GM18951 (cell line): ENCODE measurements around the gene APOA1.

Experiments
- POLR2A ChIP-seq: IDR thresholded peaks from 4 replicates; pipeline ENCODE4 v1.6.1; 2011; ENCODE audit warnings: mild to moderate bottlenecking; ENCODE audit not compliant: insufficient read length, insufficient read depth; ENCODE audit errors: extremely low read depth
- in situ Hi-C: fragments of 300-500 bp; cut with MboI; formaldehyde crosslinking; loops from one replicate; pipeline ENCODE4 v1.12.0; 2022; ENCODE audit warnings: low sequenced_read_pairs, mixed read lengths, inconsistent platforms; ENCODE audit not compliant: unreplicated experiment

APOA1 gene

GRCh38 chr11:116837231-116838091, at the start of gene APOA1:
TSS of gene APOA1 (minus strand) at chr11:116837622. CDS start at chr11:116837387, 235 bp downstream.
- no peak for TF ChIP-seq POLR2A
- in situ Hi-C loops = no loop called here

GRCh38 chr11:116885951-116886655, 48.7 kb upstream of the APOA1 start:
- in situ Hi-C loops = loop anchor here (10.0 kb wide), 1 partner anchor 219 kb away; no protein-coding TSS in a partner anchor
- no peak for TF ChIP-seq POLR2A

- TF ChIP-seq POLR2A = no peak
- in situ Hi-C loops = loop anchor here (10.0 kb wide), 1 partner anchor 222 kb away; no protein-coding TSS in a partner anchor
These were observed 45.0 kb upstream of the APOA1 start for GRCh38 chr11:116882386-116882785.

DNA sequence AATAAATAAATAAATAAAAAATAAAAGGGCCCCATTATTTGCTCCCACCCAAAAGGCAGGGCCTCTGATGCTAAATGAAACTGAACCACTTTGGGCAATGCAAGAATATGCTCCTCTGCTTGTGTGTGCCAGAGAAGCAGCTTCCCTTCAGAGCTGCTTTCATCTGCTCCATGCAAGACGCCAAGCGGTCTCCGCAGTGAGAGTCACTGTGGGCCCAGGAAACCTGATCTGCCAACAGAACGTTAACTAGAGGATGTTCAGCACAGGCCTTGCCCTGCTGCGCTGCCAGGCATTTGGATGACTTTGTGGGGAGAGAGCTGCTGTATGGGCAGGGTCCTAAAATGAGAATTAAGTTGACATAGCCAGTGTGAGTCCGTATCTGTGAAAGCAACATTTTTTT, 43.7 kb upstream of the APOA1 start:
- no peak for TF ChIP-seq POLR2A
- in situ Hi-C loops = loop anchor here (10.0 kb wide), 1 partner anchor 224 kb away; no protein-coding TSS in a partner anchor

DNA sequence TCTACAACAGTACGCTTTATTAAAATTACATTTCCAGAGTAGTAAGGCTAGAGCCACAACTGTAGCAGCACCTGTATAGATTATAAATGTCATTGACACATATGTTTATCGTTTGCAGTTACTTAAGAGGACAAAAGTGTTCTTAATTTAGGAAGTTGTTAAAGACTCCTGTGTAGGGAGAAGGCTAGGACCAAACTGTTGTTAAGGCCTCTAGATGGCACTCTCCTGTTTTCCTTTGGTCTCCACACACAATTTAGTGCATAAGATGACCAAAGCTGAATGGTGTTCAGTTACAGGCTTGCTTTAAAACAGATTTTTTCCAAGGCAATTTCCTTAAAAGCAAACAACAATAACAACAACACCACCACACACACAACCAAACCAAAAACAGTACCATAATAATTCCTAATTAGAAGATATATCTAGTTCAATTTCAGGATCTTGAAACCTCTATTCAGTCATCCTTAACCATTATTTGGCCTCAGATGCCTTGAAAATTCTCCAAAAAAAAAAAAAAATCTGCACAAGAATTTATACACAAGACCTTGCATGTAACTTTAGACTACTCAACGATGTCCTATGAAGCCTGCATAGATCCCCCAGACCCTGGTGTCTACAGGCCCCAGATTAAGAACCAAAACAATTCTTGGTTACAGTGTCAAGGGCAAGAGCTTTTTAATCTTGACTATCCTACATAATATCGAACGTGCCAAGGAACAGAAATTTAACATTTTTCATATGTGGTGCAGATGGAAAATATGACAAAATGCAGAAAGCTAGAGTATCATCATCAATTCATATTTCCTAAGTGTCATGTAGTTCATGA, 42.6 kb upstream of the APOA1 start:
- in situ Hi-C loops = loop anchor here (10.0 kb wide), 1 partner anchor 225 kb away; no protein-coding TSS in a partner anchor
- TF ChIP-seq POLR2A = no peak

DNA sequence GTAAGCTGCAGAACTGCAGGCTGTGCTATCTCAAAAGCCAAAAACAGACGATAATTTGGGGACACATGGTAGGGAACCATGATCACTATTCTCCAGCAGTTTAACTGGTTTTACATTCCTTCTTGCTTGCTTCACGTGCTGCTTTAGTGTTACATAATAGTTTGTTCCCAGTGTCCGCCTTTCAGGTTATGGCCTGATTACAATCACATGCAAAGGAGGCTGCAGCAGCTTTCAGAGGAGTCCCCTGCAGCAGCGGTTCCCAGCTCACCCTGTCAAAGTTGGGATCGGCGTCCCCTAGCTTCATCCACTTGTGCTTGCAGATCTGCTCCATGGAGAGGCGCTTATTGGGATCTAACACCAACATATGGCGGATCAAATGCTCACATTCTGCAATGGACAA, 39.2 kb upstream of the APOA1 start:
- no peak for TF ChIP-seq POLR2A
- in situ Hi-C loops = no loop called here

DNA sequence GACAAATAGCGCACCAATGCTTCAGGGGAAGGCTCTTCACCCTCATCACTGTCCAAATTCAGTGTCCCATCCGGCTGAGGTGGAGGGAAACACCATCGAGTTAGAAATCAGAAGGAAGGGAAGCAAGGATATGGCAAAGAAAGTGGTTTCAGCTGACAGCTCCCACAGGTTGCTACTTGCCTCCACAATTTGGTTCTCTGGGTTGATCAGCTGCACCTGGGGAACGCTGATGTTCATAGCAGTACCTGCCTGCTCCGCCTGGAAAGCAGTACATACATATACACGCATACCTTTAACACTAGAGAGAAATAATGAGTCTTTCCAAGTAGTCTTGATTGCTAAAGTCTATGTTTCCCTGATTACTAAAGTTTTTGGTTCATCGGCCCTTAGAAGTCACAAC, 37.8 kb upstream of the APOA1 start:
- in situ Hi-C loops = no loop called here
- no peak for TF ChIP-seq POLR2A

DNA sequence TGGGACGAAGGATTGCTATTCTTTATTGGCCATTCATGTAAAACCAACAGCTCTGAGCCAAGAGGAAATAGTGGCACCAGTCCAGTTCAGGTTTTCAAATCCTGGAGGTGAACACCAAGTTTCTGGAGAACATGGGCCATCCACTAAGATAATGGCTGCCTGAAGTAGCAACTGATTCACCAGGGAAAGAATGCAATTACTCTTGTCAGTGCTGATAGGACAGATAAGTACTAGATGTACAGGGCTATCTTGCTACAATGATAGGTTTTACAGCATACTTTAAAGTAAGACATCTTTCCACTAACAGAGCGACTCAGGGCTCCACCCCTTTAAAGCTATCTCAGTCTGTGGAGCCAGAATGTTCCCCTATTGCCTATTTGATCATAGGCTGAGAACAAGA, 36.8 kb upstream of the APOA1 start:
- no peak for TF ChIP-seq POLR2A
- in situ Hi-C loops = no loop called here

DNA sequence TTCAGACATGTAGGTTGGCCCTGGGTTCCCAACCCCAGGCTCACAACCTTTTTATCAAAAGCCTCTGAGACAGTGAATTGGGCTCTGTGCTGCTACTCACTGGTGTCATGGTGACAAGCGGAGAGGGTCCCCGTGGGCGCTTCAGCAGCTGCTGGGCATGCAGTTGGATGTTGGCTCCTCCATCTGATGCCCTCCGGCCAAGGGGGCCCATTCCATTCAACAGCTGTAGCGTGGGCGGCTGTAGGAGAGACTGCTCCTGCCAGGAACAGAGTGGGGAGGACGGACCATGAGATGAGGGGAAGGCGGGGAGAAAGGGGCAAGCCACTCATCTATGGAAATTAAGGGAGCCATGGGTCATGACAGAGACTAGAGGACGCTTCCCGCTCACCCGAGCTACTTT, 36.0 kb upstream of the APOA1 start:
- no peak for TF ChIP-seq POLR2A
- in situ Hi-C loops = no loop called here

DNA sequence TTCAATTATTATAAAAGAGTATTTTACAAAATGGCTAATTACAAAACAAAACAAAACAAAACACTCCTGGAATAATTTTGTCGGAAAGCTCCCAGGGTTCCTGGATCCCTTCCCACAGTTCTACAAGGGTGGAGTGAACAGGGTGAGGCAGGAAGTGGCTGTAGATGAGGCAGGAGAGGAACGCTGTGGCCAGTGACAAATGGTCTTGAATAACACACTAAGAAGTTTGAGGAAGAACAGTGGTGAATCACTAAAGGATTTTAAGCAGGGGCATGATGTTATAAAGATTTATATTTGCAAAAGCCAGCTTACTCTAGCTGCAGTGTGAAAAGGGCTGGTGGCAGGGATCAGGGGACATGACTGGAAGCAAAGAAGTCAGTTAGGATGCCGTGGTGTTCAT, 33.8 kb upstream of the APOA1 start:
- TF ChIP-seq POLR2A = no peak
- in situ Hi-C loops = no loop called here

DNA sequence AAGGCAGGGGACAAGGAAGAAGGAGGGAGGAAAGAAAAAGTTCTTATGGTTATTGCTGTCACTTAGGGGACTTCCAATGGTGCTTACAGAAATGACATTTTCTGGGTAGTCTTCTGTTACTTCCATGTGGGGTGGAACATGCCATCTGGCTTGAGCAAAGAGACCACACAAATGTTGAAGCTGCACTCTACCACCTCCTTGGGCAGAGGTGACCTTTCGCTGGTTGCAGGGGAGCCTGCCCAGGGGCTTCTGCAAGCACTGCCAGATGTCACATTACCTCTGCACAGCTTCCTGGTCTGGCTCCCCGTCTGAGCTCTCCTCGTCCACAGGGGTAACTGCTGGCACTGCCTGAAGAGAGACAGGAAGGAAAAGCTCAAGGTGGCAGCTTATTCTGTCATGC, 32.6 kb upstream of the APOA1 start:
- no peak for TF ChIP-seq POLR2A

GRCh38 chr11:116869610-116870009, 32.2 kb upstream of the APOA1 start:
- in situ Hi-C loops = no loop called here
- TF ChIP-seq POLR2A = no peak

More for the DNA sequence above, 32.6 kb upstream of the APOA1 start:
- in situ Hi-C loops = no loop called here

GRCh38 chr11:116868066-116868465, 30.6 kb upstream of the APOA1 start:
- in situ Hi-C loops = no loop called here
- no peak for TF ChIP-seq POLR2A

- in situ Hi-C loops = no loop called here
- no peak for TF ChIP-seq POLR2A
These were observed 30.2 kb upstream of the APOA1 start for GRCh38 chr11:116867619-116868018.
